ENCODE data around the gene CAMTA1.
A peak's percentile ranks its signal among the peaks of the same experiment; 100 is the strongest.

The CAMTA1 gene

DNA sequence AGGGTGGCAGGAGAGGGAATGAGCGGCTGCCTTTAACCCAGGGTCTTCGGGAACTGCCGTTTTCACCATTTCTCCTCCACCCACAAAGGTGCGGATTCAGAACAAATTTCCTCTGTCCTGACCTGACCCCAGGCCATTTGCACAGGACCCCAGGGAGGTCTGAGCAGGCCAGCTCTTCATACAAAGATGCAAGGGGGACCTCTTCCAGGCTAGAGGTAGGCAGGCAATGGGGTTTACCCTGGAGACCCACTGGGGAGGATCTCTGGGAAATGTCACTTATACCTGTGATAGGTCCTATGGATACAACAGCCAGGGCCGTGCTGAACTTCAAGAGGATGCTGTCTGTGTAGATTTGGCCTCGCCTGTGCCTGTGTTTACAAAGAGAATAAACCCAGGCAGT, 896.1 kb downstream of the CAMTA1 start:
- Histone ChIP-seq H4K8ac (ENCODE audit: low read depth, low read length) (peak overlapping the region; percentile 93), H2BK120ac (ENCODE audit: insufficient read depth, low read length, poor library complexity) (no peak overlapping the region), H3K23ac (ENCODE audit: low read length) (no peak overlapping the region), H3K4me3 (ENCODE audit: low read depth, low read length) (no peak overlapping the region), H2BK12ac (ENCODE audit: low read length) (no peak overlapping the region), H3K79me2 (ENCODE audit: control insufficient read depth, insufficient read depth, low read length, poor library complexity) (peaks cover 5% of the 10 kb centered on the region), H3K4me1 (ENCODE audit: control insufficient read depth in 1 of 2, insufficient read depth in 2 of 2, low read length in 2 of 2) (no peaks in the 10 kb centered on the region), H3K4me2 (ENCODE audit: low read length) (no peak overlapping the region), H2BK5ac (ENCODE audit: low read depth, low read length, poor library complexity) (no peak overlapping the region), H3K4ac (ENCODE audit: low read depth, low read length) (no peak overlapping the region), H4K91ac (ENCODE audit: low read depth, low read length) (no peak overlapping the region), H3K27me3 (ENCODE audit: insufficient read depth, low read length) (peaks cover 20% of the 10 kb centered on the region), H4K12ac (ENCODE audit: low read depth, low read length) (no peak overlapping the region), H3K27ac (ENCODE audit: low read depth, low read length) (no peak overlapping the region), H3K18ac (ENCODE audit: low read length) (no peak overlapping the region), H3K36me3 (ENCODE audit: control insufficient read depth in 1 of 2, insufficient read depth in 2 of 2, low read length in 2 of 2) (no peaks in the 10 kb centered on the region), H3K79me1 (ENCODE audit: low read length) (peaks cover 6% of the 10 kb centered on the region), H3K9me3 (ENCODE audit: insufficient read depth, low read depth, low read length) (no peaks in the 10 kb centered on the region), H2AFZ (ENCODE audit: insufficient read depth, low read length, poor library complexity) (no peak overlapping the region), H3K14ac (ENCODE audit: low read length) (no peak overlapping the region), H2AK5ac (ENCODE audit: low read length) (no peak overlapping the region), H3K9ac (ENCODE audit: low read length) (no peak overlapping the region)
- no CpG with 5 or more reads among the region's 6 CpGs for WGBS (ENCODE audit: extremely low coverage, insufficient coverage, insufficient read length)
- DNase-seq, result no peak

DNA sequence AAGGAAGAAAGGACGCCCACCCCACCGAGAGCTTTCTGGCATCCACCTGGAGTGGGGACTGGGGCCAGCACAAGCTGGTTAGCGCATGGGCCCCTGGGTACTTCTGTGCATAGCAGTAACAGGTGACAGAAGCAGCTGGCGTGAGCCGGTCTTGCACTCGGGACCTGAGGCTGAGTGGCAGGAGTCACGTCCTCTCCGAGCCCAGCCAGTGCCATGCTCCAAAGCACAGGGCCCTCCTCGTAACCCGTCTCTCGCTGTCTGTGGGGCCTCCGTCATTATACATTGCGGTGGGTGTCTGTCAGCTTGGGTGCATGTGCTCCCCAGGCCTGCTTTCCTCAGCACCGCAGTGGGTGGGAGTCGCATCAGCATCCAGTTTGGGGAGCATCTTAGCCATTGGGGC, 898.3 kb downstream of the CAMTA1 start:
- H3K23ac ChIP-seq (ENCODE audit: low read length), result no peak overlapping the region
- peaks cover 5% of the 10 kb centered on the region for H3K79me2 ChIP-seq (ENCODE audit: control insufficient read depth, insufficient read depth, low read length, poor library complexity)
- peaks cover 6% of the 10 kb centered on the region for H3K79me1 ChIP-seq (ENCODE audit: low read length)
- no peak overlapping the region for H2AK5ac ChIP-seq (ENCODE audit: low read length)
- H3K4ac ChIP-seq (ENCODE audit: low read depth, low read length), result no peak overlapping the region
- no peak overlapping the region for H4K8ac ChIP-seq (ENCODE audit: low read depth, low read length)
- H3K9ac ChIP-seq (ENCODE audit: low read length), result no peak overlapping the region
- no peak overlapping the region for H3K18ac ChIP-seq (ENCODE audit: low read length)
- H3K4me2 ChIP-seq (ENCODE audit: low read length), result no peak overlapping the region
- no peak overlapping the region for H3K4me3 ChIP-seq (ENCODE audit: low read depth, low read length)
- H2AFZ ChIP-seq (ENCODE audit: insufficient read depth, low read length, poor library complexity), result no peak overlapping the region
- no peaks in the 10 kb centered on the region for H3K36me3 ChIP-seq (ENCODE audit: control insufficient read depth in 1 of 2, insufficient read depth in 2 of 2, low read length in 2 of 2)
- no peak overlapping the region for H4K12ac ChIP-seq (ENCODE audit: low read depth, low read length)
- H2BK5ac ChIP-seq (ENCODE audit: low read depth, low read length, poor library complexity), result no peak overlapping the region
- DNase-seq, result no peak
- no peak overlapping the region for H2BK12ac ChIP-seq (ENCODE audit: low read length)
- WGBS (ENCODE audit: extremely low coverage, insufficient coverage, insufficient read length), result no CpG with 5 or more reads among the region's 15 CpGs
- no peak overlapping the region for H3K14ac ChIP-seq (ENCODE audit: low read length)
- no peak overlapping the region for H3K27ac ChIP-seq (ENCODE audit: low read depth, low read length)
- peaks cover 18% of the 10 kb centered on the region for H3K27me3 ChIP-seq (ENCODE audit: insufficient read depth, low read length)
- no peak overlapping the region for H2BK120ac ChIP-seq (ENCODE audit: insufficient read depth, low read length, poor library complexity)
- H3K4me1 ChIP-seq (ENCODE audit: control insufficient read depth in 1 of 2, insufficient read depth in 2 of 2, low read length in 2 of 2), result no peaks in the 10 kb centered on the region
- H3K9me3 ChIP-seq (ENCODE audit: insufficient read depth, low read depth, low read length), result no peaks in the 10 kb centered on the region
- no peak overlapping the region for H4K91ac ChIP-seq (ENCODE audit: low read depth, low read length)

DNA sequence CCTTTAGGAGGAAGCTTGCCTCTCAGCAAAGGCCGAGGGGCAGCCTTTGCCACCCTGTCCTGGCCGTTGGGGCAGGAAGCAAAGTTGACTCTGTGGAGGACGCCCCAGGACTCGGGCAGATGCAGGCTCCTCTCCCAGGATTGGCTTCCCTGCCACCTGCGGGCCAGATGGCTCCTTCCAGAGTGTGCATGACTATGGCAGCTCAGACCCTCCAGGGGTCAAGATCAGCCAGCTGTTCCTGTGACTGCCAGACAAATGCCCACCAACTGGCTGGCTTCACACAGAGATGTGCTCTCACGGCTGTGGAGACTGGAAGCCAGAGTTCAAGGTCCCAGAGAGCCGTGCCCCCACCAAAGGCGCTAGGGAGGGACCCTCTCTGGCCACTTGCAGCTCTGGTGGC, 898.9 kb downstream of the CAMTA1 start:
- Histone ChIP-seq H3K27ac (ENCODE audit: low read depth, low read length) (no peak overlapping the region), H4K91ac (ENCODE audit: low read depth, low read length) (no peak overlapping the region), H3K9me3 (ENCODE audit: insufficient read depth, low read depth, low read length) (no peaks in the 10 kb centered on the region), H4K8ac (ENCODE audit: low read depth, low read length) (no peak overlapping the region), H3K4ac (ENCODE audit: low read depth, low read length) (no peak overlapping the region), H3K4me1 (ENCODE audit: control insufficient read depth in 1 of 2, insufficient read depth in 2 of 2, low read length in 2 of 2) (no peaks in the 10 kb centered on the region), H3K14ac (ENCODE audit: low read length) (no peak overlapping the region), H3K79me2 (ENCODE audit: control insufficient read depth, insufficient read depth, low read length, poor library complexity) (peaks cover 5% of the 10 kb centered on the region), H3K4me3 (ENCODE audit: low read depth, low read length) (no peak overlapping the region), H2BK12ac (ENCODE audit: low read length) (no peak overlapping the region), H2BK120ac (ENCODE audit: insufficient read depth, low read length, poor library complexity) (no peak overlapping the region), H2AFZ (ENCODE audit: insufficient read depth, low read length, poor library complexity) (no peak overlapping the region), H3K18ac (ENCODE audit: low read length) (no peak overlapping the region), H4K12ac (ENCODE audit: low read depth, low read length) (no peak overlapping the region), H3K36me3 (ENCODE audit: control insufficient read depth in 1 of 2, insufficient read depth in 2 of 2, low read length in 2 of 2) (no peaks in the 10 kb centered on the region), H2AK5ac (ENCODE audit: low read length) (no peak overlapping the region), H3K79me1 (ENCODE audit: low read length) (peaks cover 6% of the 10 kb centered on the region), H3K23ac (ENCODE audit: low read length) (no peak overlapping the region), H2BK5ac (ENCODE audit: low read depth, low read length, poor library complexity) (no peak overlapping the region), H3K27me3 (ENCODE audit: insufficient read depth, low read length) (peaks cover 18% of the 10 kb centered on the region), H3K9ac (ENCODE audit: low read length) (no peak overlapping the region), H3K4me2 (ENCODE audit: low read length) (no peak overlapping the region)
- no peak for DNase-seq
- no CpG with 5 or more reads among the region's 8 CpGs for WGBS (ENCODE audit: extremely low coverage, insufficient coverage, insufficient read length)

DNA sequence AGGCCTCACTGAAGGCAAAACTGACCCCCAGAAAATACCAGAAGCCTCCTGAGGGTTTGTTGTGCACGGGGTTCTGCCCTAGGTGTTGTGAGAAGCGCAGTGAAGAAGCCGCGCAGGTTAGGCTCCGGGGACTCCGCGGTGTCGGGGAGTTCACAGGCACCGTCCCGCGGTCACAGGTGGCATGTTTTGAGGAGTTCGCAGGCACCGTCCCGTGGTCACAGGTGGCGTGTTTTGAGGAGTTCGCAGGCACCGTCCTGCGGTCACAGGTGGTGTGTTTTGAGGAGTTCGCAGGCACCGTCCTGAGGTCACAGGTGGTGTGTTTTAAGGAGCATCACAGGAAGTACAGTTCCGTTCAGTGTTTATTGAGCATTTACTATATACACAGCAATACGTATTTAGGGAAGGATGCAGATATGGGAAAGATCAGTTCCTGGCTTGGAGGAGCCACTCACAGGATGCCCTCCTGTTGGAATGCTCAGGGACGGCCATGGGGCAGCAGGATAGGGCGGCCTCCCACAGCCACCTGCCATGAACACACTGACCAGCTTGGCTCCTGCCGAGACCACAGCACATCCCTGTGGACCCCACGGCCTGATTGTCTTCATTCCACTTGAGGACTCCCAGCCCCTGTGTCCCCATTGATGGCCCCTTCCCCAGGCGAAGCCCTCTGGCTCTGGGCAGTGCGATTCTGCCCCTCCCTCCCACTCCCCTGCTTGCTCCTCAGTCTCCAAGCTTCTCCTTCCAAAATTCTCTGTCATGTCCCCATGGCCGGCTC, 899.8 kb downstream of the CAMTA1 start:
- Histone ChIP-seq H3K4me3 (ENCODE audit: low read depth, low read length) (no peak overlapping the region), H3K79me1 (ENCODE audit: low read length) (peaks cover 5% of the 10 kb centered on the region), H3K14ac (ENCODE audit: low read length) (no peak overlapping the region), H3K18ac (ENCODE audit: low read length) (no peak overlapping the region), H3K36me3 (ENCODE audit: control insufficient read depth in 1 of 2, insufficient read depth in 2 of 2, low read length in 2 of 2) (no peaks in the 10 kb centered on the region), H2BK120ac (ENCODE audit: insufficient read depth, low read length, poor library complexity) (no peak overlapping the region), H2BK5ac (ENCODE audit: low read depth, low read length, poor library complexity) (no peak overlapping the region), H3K4me2 (ENCODE audit: low read length) (no peak overlapping the region), H2BK12ac (ENCODE audit: low read length) (no peak overlapping the region), H3K4ac (ENCODE audit: low read depth, low read length) (no peak overlapping the region), H4K91ac (ENCODE audit: low read depth, low read length) (no peak overlapping the region), H2AFZ (ENCODE audit: insufficient read depth, low read length, poor library complexity) (no peak overlapping the region), H2AK5ac (ENCODE audit: low read length) (no peak overlapping the region), H4K8ac (ENCODE audit: low read depth, low read length) (no peak overlapping the region), H3K23ac (ENCODE audit: low read length) (no peak overlapping the region), H3K9me3 (ENCODE audit: insufficient read depth, low read depth, low read length) (no peaks in the 10 kb centered on the region), H4K12ac (ENCODE audit: low read depth, low read length) (no peak overlapping the region), H3K4me1 (ENCODE audit: control insufficient read depth in 1 of 2, insufficient read depth in 2 of 2, low read length in 2 of 2) (no peaks in the 10 kb centered on the region), H3K27ac (ENCODE audit: low read depth, low read length) (no peak overlapping the region), H3K27me3 (ENCODE audit: insufficient read depth, low read length) (peaks cover 10% of the 10 kb centered on the region), H3K79me2 (ENCODE audit: control insufficient read depth, insufficient read depth, low read length, poor library complexity) (peaks cover 4% of the 10 kb centered on the region), H3K9ac (ENCODE audit: low read length) (no peak overlapping the region)
- WGBS (ENCODE audit: extremely low coverage, insufficient coverage, insufficient read length), result no CpG with 5 or more reads among the region's 29 CpGs
- DNase-seq, result no peak
